Naive thymus-derived CD8-positive, alpha-beta T cell (primary cell): Measurements from ENCODE around the gene ZC3H7A. TPM values are rescaled to one million over a fixed set of nuclear protein-coding genes. Genes with fewer than 3 reads are reported as not detected.
A peak's percentile ranks its signal among the peaks of the same experiment; 100 is the strongest.

Experiments used
- ATAC-seq, 2 donors: fragments of 150-1000 bp; cut with Tn5 transposase in 1 of 2; sonication (Bioruptor Pico), chemical (Tn5 transposase) in 1 of 2; 1 replicate in 1 of 2; 2 replicates in 1 of 2; pipeline ENCODE4 v1.10.0; 2021; ENCODE audit warnings: mild to moderate bottlenecking in 2 of 2, moderate library complexity in 2 of 2
- POLR2A ChIA-PET: fragments of 350-600 bp; sonication (Branson Sonifier 250); formaldehyde crosslinking; loops from one replicate; lab custom pipeline; 2021; ENCODE audit warnings: antibody characterized with exemption; lab: Charles Lee
- DNase-seq, 10 donors: peaks; one replicate each; pipeline versions ENCODE4 v3.0.0 to v3.0.0-alpha.2; 2020 to 2022
- H3K27ac Mint-ChIP-seq, 10 donors: one replicate each; pipeline ENCODE4 v1.8.0; 2020 to 2022; ENCODE audit warnings: mild to moderate bottlenecking in 10 of 10, mixed read lengths in 10 of 10, moderate library complexity in 4 of 10, inconsistent platforms in 1 of 10
- H3K27me3 Mint-ChIP-seq, 5 donors: one replicate each; pipeline ENCODE4 v1.8.0; 2021 to 2022; ENCODE audit warnings: mixed read lengths in 5 of 5
- H3K36me3 Mint-ChIP-seq, 3 donors: one replicate each; pipeline ENCODE4 v1.8.0; 2020 to 2022; ENCODE audit warnings: mixed read lengths in 3 of 3, mild to moderate bottlenecking in 2 of 3, inconsistent platforms in 1 of 3
- H3K4me1 Mint-ChIP-seq, 4 donors: one replicate each; pipeline ENCODE4 v1.8.0; 2021 to 2022; ENCODE audit warnings: mixed read lengths in 4 of 4
- H3K4me3 Mint-ChIP-seq, 10 donors: one replicate each; pipeline ENCODE4 v1.8.0; 2020 to 2022; ENCODE audit warnings: mild to moderate bottlenecking in 10 of 10, mixed read lengths in 10 of 10, moderate library complexity in 6 of 10, inconsistent platforms in 1 of 10
- H3K9me3 Mint-ChIP-seq, 9 donors: one replicate each; pipeline ENCODE4 v1.8.0; 2020 to 2022; ENCODE audit warnings: mixed read lengths in 9 of 9, mild to moderate bottlenecking in 3 of 9, inconsistent platforms in 1 of 9, moderate library complexity in 1 of 9
- polyA plus RNA-seq, 3 donors: library from polyadenylated mRNA; unstranded; fragments of 300-500 nt; fragmentation: Illumina TruSeq; gene quantifications; one replicate each; pipeline ENCODE4 v1.2.3, GENCODE V29; 2021
- total RNA-seq, 8 experiments: library from RNA in 2 of 8; stranded (reverse) in 2 of 8; gene quantifications; one replicate each; pipeline ENCODE4 v1.2.3 and lab custom pipeline; 2021 to 2026

Gene ZC3H7A
- total and polyA plus RNA-seq, 5 experiments from 2014 or later: 29.7 to 72.2 (median 35.1) TPM

DNA sequence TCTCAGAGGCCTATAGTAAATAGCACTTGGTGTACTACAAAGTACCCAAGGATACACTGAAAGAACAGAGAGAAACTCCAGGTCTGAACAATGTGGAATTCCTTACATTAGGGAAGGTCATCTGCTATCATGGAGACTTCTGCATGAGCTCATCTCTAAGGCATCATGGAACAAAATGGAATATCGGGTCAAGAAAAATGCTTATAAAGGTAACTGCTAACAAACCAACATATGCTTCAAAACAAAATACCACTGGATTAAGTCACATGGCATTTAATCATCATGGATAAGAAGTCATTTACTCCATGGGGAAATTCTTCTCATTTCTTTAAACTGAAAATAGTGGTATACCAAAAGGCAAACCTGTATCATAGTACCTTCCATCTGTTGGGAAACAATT, 88.6 kb downstream of the ZC3H7A start:
- H3K36me3 Mint-ChIP-seq: peaks cover 0 to 67% (median 15%) of the 10 kb centered on the region in 3 donors
- DNase-seq (no peak), ATAC-seq (no peak)
- H3K9me3 Mint-ChIP-seq: no peaks in the 10 kb centered on the region
- no peaks in the 10 kb centered on the region for H3K27me3 Mint-ChIP-seq
- POLR2A ChIA-PET: no interaction called here
- H3K27ac Mint-ChIP-seq: no peak overlapping the region
- no peak overlapping the region for H3K4me3 Mint-ChIP-seq
- peaks cover 5 to 19% (median 6%) of the 10 kb centered on the region in 4 donors for H3K4me1 Mint-ChIP-seq

DNA sequence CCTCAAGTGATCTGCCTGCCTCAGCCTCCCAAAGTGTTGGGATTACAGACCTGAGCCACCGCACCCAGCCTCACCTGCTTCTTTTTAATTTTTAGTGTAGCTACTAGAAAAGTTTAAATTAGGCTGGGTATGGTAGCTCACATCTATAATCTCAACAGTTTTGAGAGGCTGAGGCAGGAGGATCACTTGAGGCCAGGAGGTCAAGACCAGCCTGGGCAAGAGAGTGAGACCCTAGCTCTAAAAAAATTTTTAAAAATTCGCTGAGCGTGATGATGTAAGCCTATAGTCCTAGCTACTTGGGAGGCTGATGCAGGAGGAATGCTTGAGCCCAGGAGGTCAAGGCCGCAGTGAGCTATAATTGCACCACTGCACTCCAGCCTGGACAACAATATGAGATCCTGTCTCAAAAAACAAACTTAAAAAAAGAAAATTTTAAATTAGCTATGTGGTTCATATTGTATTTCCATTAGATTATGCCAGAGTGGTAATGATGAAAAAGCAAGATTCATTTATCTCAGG, 89.3 kb downstream of the ZC3H7A start:
- no peak for ATAC-seq

DNA sequence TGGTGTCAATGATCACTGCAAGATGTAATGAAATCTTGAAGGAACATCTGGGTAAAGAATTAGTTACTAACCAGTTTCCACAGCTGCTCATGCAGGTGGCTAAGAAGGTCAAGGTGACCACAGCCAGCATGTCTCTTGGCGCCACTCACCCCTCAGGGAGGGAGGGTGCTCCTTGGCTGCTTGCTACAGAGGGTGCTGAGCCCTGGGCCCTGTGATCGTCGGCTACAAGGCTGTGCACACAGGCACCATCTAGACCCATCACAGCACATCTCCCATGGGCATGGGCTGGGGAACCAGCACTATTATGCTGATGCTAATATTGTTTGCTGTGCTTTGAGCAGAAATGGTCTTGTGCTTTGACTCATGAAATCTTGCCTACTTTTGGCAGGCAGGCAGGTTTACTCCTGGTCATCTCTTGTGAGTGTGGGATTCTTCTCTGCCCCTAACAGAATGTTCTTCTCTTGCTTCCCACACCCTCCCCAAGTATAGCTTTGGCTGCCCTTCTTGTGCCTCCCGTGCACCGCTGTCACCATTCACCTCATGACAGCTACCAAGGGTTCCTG, 90.8 kb downstream of the ZC3H7A start:
- Mint-ChIP-seq H3K4me1 (peaks cover 4 to 23% (median 9%) of the 10 kb centered on the region in 4 donors), H3K27me3 (no peaks in the 10 kb centered on the region), H3K4me3 (no peak overlapping the region), H3K27ac (peak overlapping the region in 2 of 10 donors; percentile 6 to 21), H3K36me3 (peaks cover 0 to 71% (median 11%) of the 10 kb centered on the region in 3 donors), H3K9me3 (no peaks in the 10 kb centered on the region)
- no peak for ATAC-seq
- no peak for DNase-seq
- POLR2A ChIA-PET: no interaction called here

More for the DNA sequence above, 89.3 kb downstream of the ZC3H7A start:
- Mint-ChIP-seq H3K4me1 (peaks cover 5 to 22% (median 9%) of the 10 kb centered on the region in 4 donors), H3K4me3 (no peak overlapping the region), H3K27me3 (no peaks in the 10 kb centered on the region), H3K27ac (no peak overlapping the region), H3K9me3 (no peaks in the 10 kb centered on the region), H3K36me3 (peaks cover 0 to 69% (median 15%) of the 10 kb centered on the region in 3 donors)
- POLR2A ChIA-PET: no interaction called here
- DNase-seq: no peak

DNA sequence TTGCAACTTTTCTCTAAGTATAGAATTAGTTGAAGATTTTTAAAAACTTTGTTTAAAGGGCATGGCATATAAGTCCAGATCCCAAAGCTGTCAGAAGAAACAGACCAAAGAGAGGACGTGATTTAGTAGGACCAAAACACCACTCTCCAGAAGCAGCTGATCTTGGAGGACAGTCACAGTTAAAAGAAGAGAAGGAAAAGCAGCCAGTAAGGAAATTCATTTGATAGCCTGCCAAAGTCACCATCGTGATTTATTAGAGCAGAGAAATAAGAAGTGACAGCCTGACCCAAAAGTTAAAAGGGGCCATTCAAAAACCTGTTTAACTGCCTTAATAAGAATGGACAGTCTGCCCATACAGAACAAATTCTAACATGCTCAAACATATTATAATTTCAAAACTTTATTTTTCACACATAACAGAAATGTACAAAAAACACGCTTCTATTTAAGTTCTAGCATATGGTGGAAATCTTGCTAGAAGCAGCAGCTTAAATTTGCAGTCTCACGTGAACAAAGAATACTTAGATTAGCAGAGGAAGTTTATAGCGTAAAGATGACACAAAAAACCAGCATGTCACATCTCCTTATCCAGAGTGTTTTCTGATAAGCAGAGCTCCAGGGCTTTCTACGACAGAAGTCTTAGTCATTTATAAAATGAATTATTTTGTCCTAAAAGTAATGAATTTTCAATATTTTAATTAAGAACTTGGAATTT, 91.6 kb downstream of the ZC3H7A start:
- H3K27ac Mint-ChIP-seq: peak overlapping the region in 1 of 10 donors; percentile 46
- H3K4me1 Mint-ChIP-seq: peaks cover 6 to 27% (median 11%) of the 10 kb centered on the region in 4 donors
- no peak for DNase-seq
- peaks cover 0 to 70% (median 11%) of the 10 kb centered on the region in 3 donors for H3K36me3 Mint-ChIP-seq
- no peaks in the 10 kb centered on the region for H3K27me3 Mint-ChIP-seq
- no peak for ATAC-seq
- no peaks in the 10 kb centered on the region for H3K9me3 Mint-ChIP-seq
- no peak overlapping the region for H3K4me3 Mint-ChIP-seq
- POLR2A ChIA-PET: no interaction called here

Other genes with a start within 250 kb of the ZC3H7A start
- 100 to 1,000 TPM; 169 to 176 TPM for gene LITAF, start 210.3 kb downstream of the ZC3H7A start, total RNA-seq
- 100 to 1,000 TPM; 553 to 770 (median 597) TPM for gene LITAF, start 210.3 kb downstream of the ZC3H7A start, polyA plus RNA-seq
- 10 to 100 TPM; 24.4 to 25.9 TPM for gene SNN, start 128.8 kb downstream of the ZC3H7A start, total RNA-seq
- gene SNN, start 128.8 kb downstream of the ZC3H7A start, polyA plus RNA-seq: 10 to 100 TPM; 16.0 to 26.9 (median 19.0) TPM
- 10 to 100 TPM; 35.3 to 41.8 TPM for gene TXNDC11, start 54.4 kb downstream of the ZC3H7A start, total RNA-seq
- gene TXNDC11, start 54.4 kb downstream of the ZC3H7A start, polyA plus RNA-seq: 10 to 100 TPM; 31.8 to 46.8 (median 35.4) TPM
- 100 to 1,000 TPM; 238 to 252 TPM for gene RSL1D1, start 54.3 kb upstream of the ZC3H7A start, total RNA-seq
- gene RSL1D1, start 54.3 kb upstream of the ZC3H7A start, polyA plus RNA-seq: 100 to 1,000 TPM; 256 to 353 (median 337) TPM
- gene GSPT1, start 118.7 kb upstream of the ZC3H7A start, total RNA-seq: 100 to 1,000 TPM in 1 of 2 experiments, 10 to 100 TPM in 1; 86.2 to 102 TPM
- gene GSPT1, start 118.7 kb upstream of the ZC3H7A start, polyA plus RNA-seq: 10 to 100 TPM; 64.0 to 91.1 (median 65.9) TPM
- gene NPIPB2, start 144.8 kb upstream of the ZC3H7A start, total RNA-seq: 10 to 100 TPM; 18.0 to 24.5 TPM
- 1 to 10 TPM in 2 of 3 donors, not detected in 1; 1.1 to 2.5 TPM for gene NPIPB2, start 144.8 kb upstream of the ZC3H7A start, polyA plus RNA-seq
- gene TNFRSF17, start 168.0 kb upstream of the ZC3H7A start, total RNA-seq: 1 to 10 TPM in 1 of 2 experiments, under 1 TPM in 1; 0.63 to 1.2 TPM
- under 1 TPM in 1 of 3 donors, not detected in 2; 0.20 TPM for gene TNFRSF17, start 168.0 kb upstream of the ZC3H7A start, polyA plus RNA-seq
- gene SNX29, start 179.5 kb upstream of the ZC3H7A start, total RNA-seq: 10 to 100 TPM; 31.2 to 42.7 TPM
- gene SNX29, start 179.5 kb upstream of the ZC3H7A start, polyA plus RNA-seq: 10 to 100 TPM in 2 of 3 donors, 1 to 10 TPM in 1; 6.1 to 14.3 (median 12.3) TPM